Measurements from ENCODE around the gene RASGRP4.
A peak's percentile ranks its signal among the peaks of the same experiment; 100 is the strongest.

Gene RASGRP4

DNA sequence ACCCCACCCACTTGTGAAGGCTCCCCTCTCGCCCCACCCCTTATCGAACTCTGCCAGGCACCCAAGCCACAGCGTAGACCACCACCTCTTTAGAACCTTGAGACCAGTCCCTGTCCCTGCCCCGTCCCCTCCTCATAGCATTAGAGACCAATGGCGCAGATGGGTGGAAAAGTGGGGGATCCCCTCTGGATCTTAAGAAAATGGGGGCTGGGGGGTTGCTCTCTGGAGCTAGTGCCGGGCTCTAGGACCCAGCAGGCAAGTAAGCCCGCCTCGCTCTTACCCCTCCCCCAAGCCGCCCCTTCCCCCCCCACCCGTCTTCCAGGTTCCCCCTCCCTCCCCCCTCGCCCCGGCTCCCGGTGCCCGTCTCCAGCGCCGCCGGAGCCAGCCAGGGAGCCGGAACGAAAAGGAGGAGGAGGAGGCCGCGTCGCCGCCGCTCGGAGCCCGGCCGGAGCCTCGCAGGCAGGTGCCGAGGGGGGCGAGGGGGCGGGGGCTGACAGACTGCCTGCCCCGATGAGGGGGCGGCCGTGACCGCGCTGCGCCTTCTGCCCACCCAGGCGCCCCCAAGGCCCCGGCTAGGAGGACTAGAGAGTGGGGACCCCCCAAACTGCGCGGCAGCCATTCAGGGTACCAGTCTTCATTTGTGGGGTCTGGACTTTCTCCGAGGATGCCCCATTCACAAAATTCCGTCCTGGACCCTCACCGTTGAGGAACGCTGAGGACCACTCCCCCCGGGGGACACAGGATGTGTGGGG is 37.5 kb downstream of the RASGRP4 start, which contains the start of gene SPRED3:
Gene SPRED3 (plus strand): TSS at position 349 of the 752 bp plus-strand sequence. CDS start 1,606 bp downstream, outside the sequence.
- no peak for DNase-seq

DNA sequence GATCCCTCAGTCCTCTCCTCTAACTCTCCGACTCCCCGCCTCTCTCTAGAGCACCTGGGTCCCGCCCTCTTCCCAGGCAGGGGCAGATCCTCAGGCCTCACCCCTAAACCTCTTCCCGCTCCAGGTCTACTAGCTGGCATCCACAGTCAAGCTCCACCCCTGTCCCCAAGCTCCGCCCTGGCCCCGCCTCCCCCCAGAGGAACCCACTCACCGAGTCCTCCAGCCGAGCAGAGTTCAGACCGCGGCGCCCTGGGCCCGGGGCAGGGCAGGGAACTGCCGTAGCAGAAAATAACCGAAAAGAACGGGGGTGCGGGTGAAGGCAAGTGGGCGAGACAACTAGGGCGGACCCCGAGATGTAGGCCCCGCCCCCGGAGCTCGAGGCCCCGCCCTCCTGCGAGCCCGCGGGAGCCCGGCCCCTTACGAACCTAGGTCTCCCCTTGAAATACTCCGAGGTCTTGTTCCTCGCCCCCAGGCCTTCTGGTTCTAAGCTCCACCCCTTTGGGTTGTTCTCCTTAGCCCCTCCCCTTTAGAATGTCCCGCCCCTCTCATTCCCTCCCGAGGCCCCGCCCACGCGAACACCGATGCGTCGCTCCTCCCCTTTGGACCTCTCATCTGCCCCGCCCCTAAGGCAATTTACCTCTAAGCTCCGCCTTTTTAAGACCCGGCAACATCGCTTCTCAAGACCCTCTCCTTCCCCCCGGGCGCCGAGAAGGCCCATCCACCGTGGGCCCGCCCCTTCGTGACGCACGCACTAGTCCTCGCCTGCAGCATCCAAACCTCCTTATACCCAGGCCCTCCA is 38.3 kb downstream of the RASGRP4 start, which contains the start of gene GGN:
Gene GGN (minus strand): TSS at position 485 of the 799 bp plus-strand sequence. CDS start 773 bp downstream, outside the sequence.
- DNase-seq = peak; percentile 88

GRCh38 chr19:38386971-38387549 is 39.0 kb downstream of the RASGRP4 start:
- DNase-seq = no peak

GRCh38 chr19:38386300-38386970 is 39.6 kb downstream of the RASGRP4 start:
- DNase-seq = no peak

- no peak for DNase-seq
Observed at GRCh38 chr19:38385804-38386257, 40.2 kb downstream of the RASGRP4 start.

DNA sequence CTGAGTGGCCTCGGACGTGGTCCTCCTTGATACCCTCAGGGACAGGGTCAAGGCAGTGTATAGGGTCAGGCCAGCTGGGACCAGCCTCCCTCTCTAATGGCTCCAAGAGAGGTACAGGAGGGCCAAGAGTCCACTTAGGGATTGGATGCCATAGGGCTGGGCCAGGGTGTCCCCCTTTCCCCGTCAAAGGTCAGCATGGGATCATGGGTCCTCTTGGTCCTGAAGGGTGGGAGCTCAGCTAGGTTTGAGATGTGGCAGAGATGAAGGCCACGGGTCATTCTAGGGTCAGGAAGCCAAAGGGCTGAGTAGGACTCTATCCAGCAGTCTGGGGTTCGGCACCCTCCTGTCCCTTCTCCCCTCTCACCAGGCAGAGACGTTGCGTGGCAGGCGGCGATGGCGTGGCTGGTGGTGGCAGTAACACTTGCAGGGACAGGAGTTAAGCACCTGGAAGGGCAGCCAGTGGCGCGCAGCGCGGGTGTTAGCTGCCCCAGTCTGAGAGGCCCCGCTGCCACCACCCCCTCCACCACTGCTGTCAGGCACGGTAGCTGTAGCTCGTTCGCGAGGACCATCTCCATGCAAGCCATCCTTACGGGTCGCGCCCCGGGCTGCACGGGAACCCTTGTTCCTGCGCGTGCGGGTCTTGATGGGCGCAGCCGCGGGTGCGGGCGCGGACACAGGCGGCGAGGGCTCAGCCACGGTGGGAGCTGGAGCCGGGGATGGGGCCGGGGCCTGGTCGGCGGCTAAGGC is 40.8 kb downstream of the RASGRP4 start:
- no peak for DNase-seq

GRCh38 chr19:38384209-38385027 is 41.6 kb downstream of the RASGRP4 start:
- no peak for DNase-seq

GRCh38 chr19:38383743-38384142 is 42.3 kb downstream of the RASGRP4 start:
- DNase-seq = no peak

- DNase-seq = no peak
Observed at GRCh38 chr19:38383184-38383583, 42.8 kb downstream of the RASGRP4 start.

DNA sequence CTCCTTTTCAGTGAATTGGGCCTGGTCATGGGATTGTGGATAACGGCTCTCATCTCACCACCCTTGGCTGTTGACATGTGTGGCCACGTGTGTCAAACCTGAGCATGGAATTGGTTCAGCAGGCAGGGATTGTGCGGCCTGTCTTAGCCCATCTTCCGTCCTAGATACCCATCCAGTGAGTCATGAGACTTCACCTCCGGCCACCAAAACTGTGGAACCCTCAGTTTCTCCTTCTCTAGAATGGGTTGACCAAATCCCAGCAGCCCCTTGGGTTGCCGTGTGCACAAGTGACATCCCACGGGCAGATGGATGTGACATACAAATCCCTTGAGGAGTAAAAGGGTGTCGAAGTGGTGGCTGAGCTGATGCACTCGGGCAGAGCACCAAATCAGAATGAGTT is 44.9 kb downstream of the RASGRP4 start:
- DNase-seq = no peak

DNA sequence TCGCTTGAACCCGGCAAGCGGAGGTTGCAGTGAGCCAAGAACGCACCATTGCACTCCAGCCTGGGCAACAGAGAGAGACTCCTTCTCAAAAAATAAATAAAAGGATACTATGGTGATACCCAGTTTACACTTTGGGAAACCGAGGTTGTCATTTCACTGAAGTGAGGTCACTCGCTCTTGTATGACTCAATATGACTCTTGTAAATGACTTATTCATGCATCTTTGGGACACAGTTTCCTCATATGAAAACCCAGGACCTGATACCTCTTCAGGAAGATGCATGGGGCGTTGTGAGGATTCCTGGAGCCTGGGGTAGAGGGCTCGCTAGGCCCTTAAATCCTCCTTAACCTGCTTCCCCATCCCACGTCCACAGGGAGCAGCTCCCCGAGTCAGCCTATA is 47.2 kb downstream of the RASGRP4 start:
- DNase-seq = no peak

DNA sequence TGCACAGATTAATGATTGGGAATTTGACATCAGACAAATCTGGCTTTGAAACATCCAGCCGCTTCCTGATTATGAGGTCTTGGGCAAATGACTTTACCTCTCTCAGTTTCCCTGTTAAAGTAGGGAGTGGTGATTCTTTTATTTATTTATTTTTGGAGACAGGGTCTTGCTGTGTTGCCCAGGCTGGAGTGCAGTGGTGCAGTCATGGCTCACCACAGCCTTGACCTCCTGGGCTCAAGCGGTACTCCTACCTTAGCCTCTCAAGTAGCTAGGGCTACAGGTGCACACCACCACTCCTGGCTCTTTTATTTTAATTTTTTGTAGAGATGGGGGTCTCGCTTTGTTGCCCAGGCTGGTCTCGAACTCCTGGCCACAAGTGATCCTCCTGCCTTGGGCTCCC is 49.0 kb downstream of the RASGRP4 start:
- no peak for DNase-seq

DNA sequence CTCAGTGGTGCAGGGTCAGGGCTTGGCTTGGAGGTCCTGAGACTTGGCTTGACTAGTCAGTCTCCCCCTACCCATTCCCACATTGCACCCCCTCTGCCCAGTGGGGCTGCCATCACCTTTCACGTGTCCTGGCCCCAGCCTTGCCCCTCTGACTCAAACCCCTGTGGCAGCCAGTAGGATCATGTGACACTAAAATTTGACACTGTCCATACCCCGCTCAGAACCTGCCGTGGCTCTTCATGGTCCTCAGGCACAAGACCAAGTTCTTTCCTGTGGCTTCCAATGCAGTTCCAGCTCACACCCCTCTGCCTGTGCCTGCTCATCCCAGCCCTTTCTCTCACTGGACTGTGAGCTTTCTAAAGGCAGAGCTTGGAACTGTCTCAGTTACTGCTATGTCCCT is 49.4 kb downstream of the RASGRP4 start:
- no peak for DNase-seq

DNA sequence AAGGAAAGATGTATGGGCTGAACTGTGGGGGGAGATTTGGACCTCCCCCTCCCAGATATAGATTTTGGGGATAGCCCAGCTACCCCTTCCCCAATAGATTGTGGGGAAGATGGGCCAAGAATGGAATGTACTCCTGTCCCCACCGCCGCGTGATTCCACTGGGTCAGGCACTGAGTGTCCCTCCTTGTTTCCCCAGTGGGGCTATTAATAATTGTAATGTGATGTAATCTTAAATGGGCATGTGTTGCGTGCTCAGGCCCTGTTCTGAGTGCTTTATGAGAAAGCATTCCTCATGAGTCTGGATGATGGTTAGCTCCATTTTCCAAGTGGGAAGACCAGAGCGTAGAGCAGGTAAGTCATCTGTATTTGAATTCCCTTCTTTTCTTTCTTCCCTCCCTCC is 50.3 kb downstream of the RASGRP4 start:
- DNase-seq = no peak

DNA sequence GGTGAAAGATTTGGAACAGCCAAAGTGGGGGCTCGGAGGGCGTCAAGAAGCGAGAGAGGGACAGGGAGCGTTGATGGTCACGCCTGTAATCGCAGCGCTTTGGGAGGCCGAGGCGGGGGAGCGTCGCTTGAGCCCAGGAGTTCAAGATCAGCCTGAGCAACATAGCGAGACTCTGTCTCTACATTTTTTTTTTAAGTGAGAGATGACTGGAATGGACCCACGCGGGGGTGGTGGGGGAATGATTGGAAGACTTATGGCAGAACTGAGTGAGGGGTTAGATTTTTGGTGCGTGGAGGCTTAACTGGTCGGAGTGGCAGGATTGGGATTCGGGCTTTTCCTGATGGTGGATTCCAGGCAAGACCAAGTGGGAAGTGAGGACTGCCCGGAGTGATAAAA is 50.9 kb downstream of the RASGRP4 start:
- DNase-seq = no peak

DNA sequence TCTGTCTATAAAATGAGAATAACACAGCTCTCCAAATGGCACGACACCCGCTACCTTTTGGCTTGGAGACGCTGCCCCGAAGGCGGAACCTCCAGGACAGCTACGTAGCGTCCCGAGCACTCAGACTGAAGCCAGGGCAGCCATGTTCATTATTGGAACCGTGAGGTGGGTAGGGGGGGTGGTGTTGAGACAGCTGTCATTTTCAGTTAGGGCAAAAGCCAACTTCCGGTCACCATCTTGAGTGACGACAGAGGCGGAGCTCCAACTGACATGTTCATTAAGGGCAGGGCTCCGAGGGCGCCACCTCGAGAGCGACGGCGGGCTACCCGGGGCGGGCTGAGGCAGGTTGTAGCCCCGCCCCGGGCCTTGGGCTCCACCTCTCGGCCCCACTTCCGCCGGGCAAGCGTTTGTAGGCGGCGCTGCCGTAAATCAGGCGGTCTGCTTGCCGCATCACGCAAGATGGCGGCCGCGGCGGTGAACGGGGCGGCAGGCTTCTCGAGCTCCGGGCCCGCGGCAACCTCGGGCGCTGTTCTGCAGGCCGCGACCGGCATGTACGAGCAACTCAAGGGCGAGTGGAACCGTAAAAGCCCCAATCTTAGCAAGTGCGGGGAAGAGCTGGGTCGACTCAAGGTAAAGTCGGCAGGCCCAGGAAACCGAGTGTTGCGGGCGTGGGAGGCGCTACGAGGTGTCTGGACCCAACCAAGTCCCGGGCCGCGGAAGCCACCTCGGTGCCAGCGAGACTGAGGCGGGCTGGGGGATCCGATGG is 51.5 kb downstream of the RASGRP4 start, which contains the start of gene PSMD8:
Gene PSMD8 (plus strand): TSS at position 240 of the 766 bp plus-strand sequence. CDS start 31 bp downstream, at position 271.
- peak; percentile 99 for DNase-seq

GRCh38 chr19:38373907-38374331 is 52.1 kb downstream of the RASGRP4 start:
- no peak for DNase-seq

GRCh38 chr19:38371081-38371480 is 54.9 kb downstream of the RASGRP4 start:
- DNase-seq = no peak

- no peak for DNase-seq
Observed at GRCh38 chr19:38370299-38370698, 55.7 kb downstream of the RASGRP4 start.

DNA sequence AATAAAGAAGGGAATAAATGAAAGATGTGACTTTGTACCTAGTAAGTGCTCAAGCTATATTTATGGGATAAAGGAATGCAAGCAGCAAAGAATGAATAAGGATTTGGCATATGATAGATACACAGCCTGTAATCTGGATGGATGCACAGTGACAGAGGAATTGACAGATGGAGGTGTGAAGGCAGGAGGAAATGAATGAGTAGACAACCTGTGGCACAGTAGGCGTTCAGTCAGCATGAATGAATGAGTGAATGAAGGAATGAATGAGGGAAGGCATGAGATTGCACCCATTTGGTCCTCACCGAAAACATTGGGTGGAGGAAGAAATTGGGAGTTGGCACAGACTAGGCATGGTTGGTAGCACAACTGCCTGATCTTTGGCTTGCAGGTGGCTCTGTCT is 56.4 kb downstream of the RASGRP4 start:
- no peak for DNase-seq

Data from CD4-positive, alpha-beta T cell treated with Interleukin-12 subunit alpha and Interleukin-12 subunit beta, for 1 hour (primary cell).